Measurements from ENCODE around the gene RAB27B.
"Not testable (repeated sequence)": the region's sequence is repeated elsewhere in the genome, so short reads cannot be mapped to it uniquely, and the experiment has no call there.

The RAB27B gene

DNA sequence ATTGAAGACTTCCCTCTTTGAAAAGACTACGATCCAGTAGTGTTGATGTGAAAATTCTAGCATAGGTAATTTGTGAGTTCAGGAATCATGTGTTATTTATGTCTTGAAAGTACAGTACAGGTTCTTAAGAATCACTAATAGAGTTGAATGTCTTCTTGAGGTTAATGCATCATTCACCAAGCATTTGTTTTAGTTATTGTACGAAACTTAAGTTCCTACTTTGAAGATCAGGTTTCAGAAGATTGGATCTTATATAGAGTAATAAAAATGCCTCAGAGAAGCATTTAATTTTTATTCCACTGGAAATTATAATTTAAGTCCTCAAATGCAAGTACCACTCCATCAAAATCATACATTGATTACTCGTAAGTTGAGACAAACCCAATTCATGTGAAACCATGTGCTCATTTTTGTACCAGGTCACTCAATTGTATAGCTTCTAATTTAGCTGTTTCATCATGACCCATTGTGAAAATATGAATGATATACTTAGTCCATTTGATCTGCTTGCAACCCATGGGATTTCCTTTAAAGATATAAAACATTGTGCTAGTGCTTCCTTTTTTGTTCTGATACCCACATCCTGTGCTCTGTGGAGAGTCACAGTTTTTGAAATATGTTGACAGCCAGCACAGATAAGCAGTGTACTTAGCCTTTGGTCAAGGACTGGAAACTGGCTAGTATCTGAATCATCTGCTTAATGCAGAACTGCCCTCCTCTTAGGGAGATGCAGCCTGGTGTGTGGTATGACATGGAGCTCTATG lies 22.5 kb upstream of the RAB27B start:
- H3K27ac ChIP-seq (ENCODE audit: low read depth, low read length, poor library complexity, severe bottlenecking) = no peak overlapping the region
- no peaks in the 10 kb centered on the region for H3K4me1 ChIP-seq (ENCODE audit: insufficient read depth, low read length, severe bottlenecking)
- H3K9me3 ChIP-seq (ENCODE audit: low read length) = no peaks in the 10 kb centered on the region
- H2AFZ ChIP-seq (ENCODE audit: low read length) = no peak overlapping the region
- no peaks in the 10 kb centered on the region for H3K79me2 ChIP-seq (ENCODE audit: insufficient read depth, low read length)
- no peaks in the 10 kb centered on the region for H3K27me3 ChIP-seq (ENCODE audit: insufficient read depth, low read length)
- no peak overlapping the region for H3K4me2 ChIP-seq (ENCODE audit: low read length)
- H3K9ac ChIP-seq (ENCODE audit: low read length) = no peak overlapping the region
- no peaks in the 10 kb centered on the region for H3K9me2 ChIP-seq (ENCODE audit: low read depth, low read length)
- H3K36me3 ChIP-seq (ENCODE audit: insufficient read depth, low read length) = no peaks in the 10 kb centered on the region
- no peak overlapping the region for H3K4me3 ChIP-seq (ENCODE audit: low read depth, low read length, poor library complexity, severe bottlenecking)
- no peak for TF ChIP-seq EZH2 (IDR thresholded peaks at IDR 0.05; ENCODE audit: borderline replicate concordance, low read length)
- TF ChIP-seq, protein P1, sequence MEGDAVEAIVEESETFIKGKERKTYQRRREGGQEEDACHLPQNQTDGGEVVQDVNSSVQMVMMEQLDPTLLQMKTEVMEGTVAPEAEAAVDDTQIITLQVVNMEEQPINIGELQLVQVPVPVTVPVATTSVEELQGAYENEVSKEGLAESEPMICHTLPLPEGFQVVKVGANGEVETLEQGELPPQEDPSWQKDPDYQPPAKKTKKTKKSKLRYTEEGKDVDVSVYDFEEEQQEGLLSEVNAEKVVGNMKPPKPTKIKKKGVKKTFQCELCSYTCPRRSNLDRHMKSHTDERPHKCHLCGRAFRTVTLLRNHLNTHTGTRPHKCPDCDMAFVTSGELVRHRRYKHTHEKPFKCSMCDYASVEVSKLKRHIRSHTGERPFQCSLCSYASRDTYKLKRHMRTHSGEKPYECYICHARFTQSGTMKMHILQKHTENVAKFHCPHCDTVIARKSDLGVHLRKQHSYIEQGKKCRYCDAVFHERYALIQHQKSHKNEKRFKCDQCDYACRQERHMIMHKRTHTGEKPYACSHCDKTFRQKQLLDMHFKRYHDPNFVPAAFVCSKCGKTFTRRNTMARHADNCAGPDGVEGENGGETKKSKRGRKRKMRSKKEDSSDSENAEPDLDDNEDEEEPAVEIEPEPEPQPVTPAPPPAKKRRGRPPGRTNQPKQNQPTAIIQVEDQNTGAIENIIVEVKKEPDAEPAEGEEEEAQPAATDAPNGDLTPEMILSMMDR (IDR thresholded peaks at IDR 0.05; ENCODE audit: low read length) = no peak
- H3F3A ChIP-seq (ENCODE audit: insufficient read depth, low read length) = no peaks in the 10 kb centered on the region
- H4K20me1 ChIP-seq (ENCODE audit: insufficient read depth, low read length) = no peaks in the 10 kb centered on the region

DNA sequence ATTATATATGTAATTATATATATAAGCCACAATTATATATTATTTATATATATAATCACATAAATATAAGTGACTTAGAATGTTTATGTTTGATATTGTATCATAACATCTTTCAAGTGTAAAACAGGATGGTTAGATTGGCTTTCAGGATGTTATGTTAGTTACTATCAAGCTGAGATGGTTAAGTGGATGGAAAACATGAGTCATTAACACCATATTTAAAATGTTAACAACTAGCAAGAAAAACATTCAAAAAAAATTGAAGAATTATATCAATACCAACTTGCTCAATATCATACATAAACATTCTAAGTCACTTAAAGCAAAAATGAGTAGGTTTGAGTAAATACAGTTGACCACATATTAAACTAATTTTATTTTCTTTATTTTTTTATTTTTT lies 21.8 kb upstream of the RAB27B start:
- no peaks in the 10 kb centered on the region for H3K79me2 ChIP-seq (ENCODE audit: insufficient read depth, low read length)
- no peaks in the 10 kb centered on the region for H3K36me3 ChIP-seq (ENCODE audit: insufficient read depth, low read length)
- H3K27ac ChIP-seq (ENCODE audit: low read depth, low read length, poor library complexity, severe bottlenecking) = no peak overlapping the region
- no peaks in the 10 kb centered on the region for H3F3A ChIP-seq (ENCODE audit: insufficient read depth, low read length)
- no peaks in the 10 kb centered on the region for H4K20me1 ChIP-seq (ENCODE audit: insufficient read depth, low read length)
- no peaks in the 10 kb centered on the region for H3K4me1 ChIP-seq (ENCODE audit: insufficient read depth, low read length, severe bottlenecking)
- H3K27me3 ChIP-seq (ENCODE audit: insufficient read depth, low read length) = no peaks in the 10 kb centered on the region
- no peak overlapping the region for H3K9ac ChIP-seq (ENCODE audit: low read length)
- H3K9me3 ChIP-seq (ENCODE audit: low read length) = no peaks in the 10 kb centered on the region
- H3K9me2 ChIP-seq (ENCODE audit: low read depth, low read length) = no peaks in the 10 kb centered on the region
- no peak overlapping the region for H2AFZ ChIP-seq (ENCODE audit: low read length)
- no peak overlapping the region for H3K4me3 ChIP-seq (ENCODE audit: low read depth, low read length, poor library complexity, severe bottlenecking)
- no peak for TF ChIP-seq EZH2 (IDR thresholded peaks at IDR 0.05; ENCODE audit: borderline replicate concordance, low read length)
- TF ChIP-seq, protein P1 (IDR thresholded peaks at IDR 0.05; ENCODE audit: low read length) = no peak
- H3K4me2 ChIP-seq (ENCODE audit: low read length) = no peak overlapping the region

DNA sequence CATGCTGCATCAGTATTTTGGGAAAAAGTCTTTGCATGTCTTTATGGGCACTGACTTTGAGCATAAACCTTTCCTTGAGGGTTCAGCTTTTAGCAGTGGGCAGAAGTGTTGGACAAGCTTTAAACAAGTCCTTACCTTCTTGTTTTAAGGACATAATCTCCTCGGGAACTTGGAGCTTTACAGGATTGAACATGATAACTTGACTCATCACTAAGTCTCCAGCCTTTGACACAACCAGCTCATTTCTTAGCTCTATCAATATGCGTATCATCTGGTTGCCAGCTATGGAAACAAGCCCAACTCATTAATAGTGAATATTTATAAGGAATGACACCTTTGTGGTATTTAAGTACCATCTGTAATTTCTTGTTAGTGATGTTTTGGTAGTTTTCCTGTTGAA lies 21.0 kb upstream of the RAB27B start:
- TF ChIP-seq, protein P1 (IDR thresholded peaks at IDR 0.05; ENCODE audit: low read length) = no peak
- TF ChIP-seq EZH2 (IDR thresholded peaks at IDR 0.05; ENCODE audit: borderline replicate concordance, low read length) = no peak
- no peak overlapping the region for H2AFZ ChIP-seq (ENCODE audit: low read length)
- no peaks in the 10 kb centered on the region for H3K4me1 ChIP-seq (ENCODE audit: insufficient read depth, low read length, severe bottlenecking)
- H3K9me2 ChIP-seq (ENCODE audit: low read depth, low read length) = no peaks in the 10 kb centered on the region
- H3K9ac ChIP-seq (ENCODE audit: low read length) = no peak overlapping the region
- H3F3A ChIP-seq (ENCODE audit: insufficient read depth, low read length) = no peaks in the 10 kb centered on the region
- H3K36me3 ChIP-seq (ENCODE audit: insufficient read depth, low read length) = no peaks in the 10 kb centered on the region
- no peak overlapping the region for H3K4me2 ChIP-seq (ENCODE audit: low read length)
- H3K4me3 ChIP-seq (ENCODE audit: low read depth, low read length, poor library complexity, severe bottlenecking) = no peak overlapping the region
- H3K27me3 ChIP-seq (ENCODE audit: insufficient read depth, low read length) = no peaks in the 10 kb centered on the region
- no peaks in the 10 kb centered on the region for H3K9me3 ChIP-seq (ENCODE audit: low read length)
- H3K79me2 ChIP-seq (ENCODE audit: insufficient read depth, low read length) = no peaks in the 10 kb centered on the region
- no peak overlapping the region for H3K27ac ChIP-seq (ENCODE audit: low read depth, low read length, poor library complexity, severe bottlenecking)
- H4K20me1 ChIP-seq (ENCODE audit: insufficient read depth, low read length) = no peaks in the 10 kb centered on the region

DNA sequence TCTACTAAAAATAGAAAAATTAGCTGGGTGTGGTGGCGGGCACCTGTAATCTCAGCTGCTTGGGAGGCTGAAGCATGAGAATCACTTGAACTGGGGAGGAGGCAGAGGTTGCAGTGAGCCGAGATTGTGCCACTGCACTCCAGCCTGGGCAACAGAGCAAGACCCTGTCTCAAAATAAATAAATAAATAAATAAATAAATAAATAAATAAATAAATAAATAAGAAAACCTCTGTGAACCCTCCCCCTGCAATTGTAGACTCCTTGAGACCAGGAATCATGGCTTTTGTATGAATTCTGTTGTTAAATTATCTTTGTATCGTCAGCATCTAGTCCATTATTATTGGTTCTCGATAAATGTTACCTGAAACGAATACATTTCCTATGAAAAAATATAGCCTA lies 17.6 kb upstream of the RAB27B start:
- not testable (repeated sequence) for H3F3A ChIP-seq (ENCODE audit: insufficient read depth, low read length); H3K4me1 ChIP-seq (ENCODE audit: insufficient read depth, low read length, severe bottlenecking); H3K9me3 ChIP-seq (ENCODE audit: low read length)

More for the DNA sequence above, 17.6 kb upstream of the RAB27B start:
- not testable (repeated sequence) for H3K79me2 ChIP-seq (ENCODE audit: insufficient read depth, low read length); H3K9me2 ChIP-seq (ENCODE audit: low read depth, low read length); H3K36me3 ChIP-seq (ENCODE audit: insufficient read depth, low read length); H3K9ac ChIP-seq (ENCODE audit: low read length); H3K27me3 ChIP-seq (ENCODE audit: insufficient read depth, low read length); H3K27ac ChIP-seq (ENCODE audit: low read depth, low read length, poor library complexity, severe bottlenecking); H2AFZ ChIP-seq (ENCODE audit: low read length); H4K20me1 ChIP-seq (ENCODE audit: insufficient read depth, low read length); H3K4me3 ChIP-seq (ENCODE audit: low read depth, low read length, poor library complexity, severe bottlenecking); H3K4me2 ChIP-seq (ENCODE audit: low read length)
